Urothelium cell line (cell line): Measurements from ENCODE around the gene BBS1.
A peak's percentile ranks its signal among the peaks of the same experiment; 100 is the strongest.
"Not testable (repeated sequence)": the region's sequence is repeated elsewhere in the genome, so short reads cannot be mapped to it uniquely, and the experiment has no call there.

Source experiments
- DNase-seq: peaks from one replicate; pipeline ENCODE4 v3.0.0; 2011; ENCODE audit warnings: low spot score, mixed read lengths
- FAIRE-seq: peaks from 2 replicates; lab custom pipeline; 2011; peaks lifted over from hg19 to GRCh38; lab: Jason Lieb, UNC

BBS1 gene

DNA sequence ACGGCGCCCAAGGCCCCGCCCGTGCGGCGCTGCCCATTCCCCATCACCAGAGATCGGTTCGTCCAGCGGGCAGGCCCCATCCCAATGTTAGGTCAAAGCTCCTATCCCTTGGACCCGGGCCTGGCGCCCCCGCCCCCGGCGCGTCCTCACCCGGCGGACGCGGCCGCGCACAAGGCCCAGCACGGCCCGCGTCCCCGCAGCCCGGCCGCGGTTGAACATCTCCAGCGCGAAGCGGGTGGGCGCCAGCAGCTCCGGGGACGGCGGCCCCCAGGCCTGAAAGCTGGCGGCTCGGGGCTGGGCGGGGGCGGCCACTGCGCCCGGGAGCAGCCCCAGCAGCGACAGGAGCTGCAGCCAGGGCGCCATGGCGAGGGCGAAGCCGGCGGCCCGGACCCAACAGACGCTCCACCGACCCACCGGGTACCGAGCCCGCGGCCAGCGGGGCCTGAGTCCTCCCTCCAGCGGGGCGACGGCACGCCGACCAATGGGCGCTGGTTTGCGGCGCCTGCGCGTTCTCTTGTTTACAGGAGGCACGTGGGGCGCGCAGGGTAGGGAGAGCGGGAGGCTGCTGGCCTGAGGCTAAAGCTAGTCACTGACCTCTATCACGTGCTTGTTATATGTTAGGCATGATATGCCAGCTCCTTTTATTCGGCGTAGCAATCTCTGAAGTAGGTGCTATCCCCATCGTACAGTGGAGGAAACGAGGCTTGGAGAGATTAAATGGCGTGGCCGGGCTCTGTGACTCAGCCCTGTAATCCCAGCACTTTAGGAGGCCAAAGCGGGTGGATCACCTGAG is 57.9 kb downstream of the BBS1 start, which contains the start of gene CTSF:
CTSF (minus strand) TSS at position 483 of the 793 bp plus-strand sequence; CDS start at position 363, 120 bp downstream.
- DNase-seq = peak; percentile 83
- FAIRE-seq = no peak

DNA sequence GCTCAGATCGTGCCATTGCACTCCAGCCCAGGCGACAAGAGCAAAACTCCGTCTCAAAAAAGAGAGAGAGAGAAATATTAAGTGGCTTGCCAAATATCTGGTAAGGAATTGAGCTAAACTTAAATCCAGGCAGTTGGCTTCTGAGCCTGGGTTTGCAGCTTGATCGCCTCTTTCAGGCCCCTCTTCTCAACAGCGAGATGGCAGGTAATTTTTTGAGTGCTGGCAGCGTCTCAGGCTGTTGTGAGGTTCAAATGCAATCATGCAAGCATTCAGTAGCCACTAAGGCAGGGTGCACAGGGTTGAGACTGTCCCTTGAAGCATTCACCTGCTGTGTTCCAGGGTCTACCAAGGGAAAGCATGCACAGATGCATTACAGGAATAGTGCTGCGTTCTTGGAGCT is 58.6 kb downstream of the BBS1 start:
- FAIRE-seq (no peak), DNase-seq (no peak)

DNA sequence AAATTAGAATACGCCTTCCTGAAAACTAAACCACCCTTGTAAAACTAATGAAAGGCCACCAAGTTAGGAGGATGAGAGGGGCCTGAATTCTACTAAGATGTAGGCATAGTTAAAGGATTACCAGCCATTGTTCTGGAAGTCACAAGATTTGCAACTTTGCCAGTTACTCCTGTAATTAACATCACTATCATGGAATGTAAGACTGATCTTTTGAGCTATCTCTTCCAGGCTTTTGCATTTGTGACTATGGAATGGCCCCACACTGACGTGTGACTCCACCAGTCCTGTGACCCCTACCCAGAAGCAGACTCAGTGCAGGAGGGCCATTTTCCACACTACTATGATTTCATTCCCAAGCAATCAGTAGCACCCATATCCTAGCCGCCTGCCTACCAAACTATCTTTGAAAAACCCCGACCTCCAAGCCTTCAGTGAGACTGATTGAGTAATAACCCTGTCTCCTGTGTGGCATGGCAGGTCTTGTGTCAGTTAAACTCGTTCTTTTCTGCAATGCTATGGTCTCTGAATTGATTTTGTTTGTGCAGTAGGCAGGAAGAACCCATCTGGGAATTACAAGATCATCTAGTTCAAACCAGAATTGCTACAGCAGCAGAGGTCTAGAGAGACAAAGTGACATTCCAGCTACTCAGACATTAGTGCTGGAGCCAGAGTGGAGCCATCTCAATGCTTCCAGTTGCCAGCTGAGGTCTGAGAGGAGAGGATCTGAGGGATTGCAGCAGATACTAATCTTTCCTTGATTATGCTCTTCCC is 59.8 kb downstream of the BBS1 start:
- FAIRE-seq (no peak), DNase-seq (no peak)

DNA sequence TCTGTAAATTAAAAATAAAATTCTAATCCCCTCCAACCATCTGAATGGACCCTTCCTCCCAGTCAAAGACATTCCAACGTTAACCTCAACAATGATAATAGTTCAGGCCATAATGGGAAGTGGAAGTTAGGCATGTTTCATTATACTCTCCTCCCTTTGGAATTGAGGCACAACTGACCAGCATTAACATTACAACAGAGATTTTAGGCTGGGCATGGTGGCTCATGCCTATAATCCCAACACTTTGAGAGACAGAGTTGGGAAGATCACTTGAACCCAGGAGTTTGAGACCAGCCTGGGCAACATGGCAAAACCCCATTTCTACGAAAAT is 60.4 kb downstream of the BBS1 start:
- DNase-seq (no peak), FAIRE-seq (no peak)

DNA sequence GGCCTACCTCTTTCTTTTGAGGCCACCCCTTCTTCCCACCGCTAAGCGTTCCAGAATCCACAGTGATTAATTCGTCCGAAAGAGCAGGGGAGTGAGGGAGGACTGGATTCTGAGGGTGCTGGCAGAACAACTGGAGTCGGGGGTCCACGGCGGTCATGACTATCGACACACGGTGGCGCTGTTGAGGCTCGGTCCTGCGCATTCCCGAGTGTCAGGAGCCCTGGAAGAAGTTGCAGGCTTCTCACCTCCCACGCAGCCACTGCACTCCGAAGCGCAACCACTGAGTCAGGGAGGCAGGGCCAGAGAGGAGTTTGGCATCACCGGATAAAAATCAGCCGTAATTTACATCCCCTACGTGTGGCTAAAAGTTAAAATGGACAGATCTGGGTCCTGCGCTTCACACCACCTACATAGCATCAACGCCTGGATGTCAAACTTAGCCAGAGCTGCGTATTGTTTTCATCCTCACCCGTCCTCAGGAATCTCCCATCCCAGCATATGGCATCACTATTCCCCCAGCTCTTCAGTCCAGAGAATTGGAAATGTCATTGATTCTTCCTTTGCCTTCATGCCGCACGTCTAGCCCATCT is 68.7 kb downstream of the BBS1 start:
- DNase-seq = peak; percentile 76

DNA sequence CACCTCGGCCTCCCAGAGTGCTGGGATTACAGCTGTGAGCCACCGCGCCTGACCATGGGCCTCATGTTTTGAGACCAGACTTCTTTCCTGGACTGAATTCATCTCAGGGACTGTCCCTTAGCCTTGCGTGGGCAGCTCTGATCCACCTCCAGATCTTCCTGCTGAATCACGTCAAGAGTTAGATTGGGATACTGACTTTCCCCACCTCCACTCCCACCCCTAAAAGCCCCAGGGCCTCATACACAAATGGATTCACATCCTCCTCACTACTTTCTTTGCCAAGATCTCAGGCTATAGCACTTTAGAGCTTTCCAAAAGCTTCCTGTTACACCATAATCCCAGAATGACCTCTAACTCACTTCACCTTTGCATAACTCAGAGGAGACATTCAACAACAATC is 70.4 kb downstream of the BBS1 start:
- FAIRE-seq = no peak
- DNase-seq = no peak

More for the DNA sequence above, 68.7 kb downstream of the BBS1 start:
- no peak for FAIRE-seq

DNA sequence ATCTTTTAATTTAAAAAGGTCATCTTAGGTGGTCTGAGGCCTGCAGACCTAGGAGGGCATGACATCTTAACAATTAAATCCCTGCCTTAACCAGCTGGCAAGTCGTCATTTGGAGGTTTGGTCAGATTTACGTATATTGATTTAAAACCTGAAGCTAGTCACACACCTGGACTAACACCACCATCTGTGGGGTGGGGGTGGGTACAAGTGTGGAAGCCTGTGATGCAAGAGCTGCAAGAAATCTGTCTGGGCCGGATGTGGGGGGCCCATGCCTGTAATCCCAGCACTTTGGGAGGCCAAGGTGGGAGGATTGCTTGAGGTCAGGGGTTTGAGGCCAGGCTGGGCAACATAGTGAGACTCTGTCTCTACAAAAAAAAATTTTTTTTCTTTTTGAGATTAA is 70.8 kb downstream of the BBS1 start:
- no peak for DNase-seq
- FAIRE-seq = no peak

DNA sequence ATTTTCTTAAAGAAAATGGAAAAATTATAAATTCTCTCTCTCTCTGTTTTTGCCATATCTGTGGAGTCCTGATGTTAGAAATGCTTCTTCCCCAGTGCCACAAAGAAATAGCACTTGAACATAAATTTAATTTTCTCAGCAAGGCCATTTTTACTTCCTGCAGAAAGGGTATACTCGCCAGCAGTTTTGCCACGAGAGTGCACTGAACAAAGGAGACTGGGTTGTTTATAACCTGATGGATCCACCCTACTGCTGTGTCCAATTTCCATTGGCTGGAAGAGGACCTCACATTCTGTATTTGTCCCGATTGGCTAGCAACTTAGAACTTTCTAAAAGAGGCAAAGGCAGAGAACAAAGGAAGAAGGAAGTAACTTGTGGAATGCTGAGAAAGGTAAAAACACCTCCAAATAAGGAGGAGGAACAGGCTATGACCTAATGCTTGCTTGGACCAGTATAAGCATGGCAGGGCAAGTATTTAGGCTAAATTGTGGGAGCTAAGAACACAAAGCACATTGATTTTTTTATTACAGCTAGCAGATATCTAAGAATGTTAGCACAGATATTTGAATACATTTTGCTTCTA is 72.2 kb downstream of the BBS1 start:
- FAIRE-seq, DNase-seq: not testable (repeated sequence)
